GM19043 (cell line): ENCODE data around the gene SHISA7.
A peak's percentile ranks its signal among the peaks of the same experiment; 100 is the strongest.

Experiments
- ATAC-seq: cut with Tn5 transposase; IDR thresholded peaks from one replicate; pipeline ENCODE4 v1.9.1; 2021; ENCODE audit warnings: low read depth; ENCODE audit not compliant: unreplicated experiment

Gene SHISA7

GRCh38 chr19:55482156-55482961 lies 39.3 kb upstream of the SHISA7 start:
- ATAC-seq: no peak

- no peak for ATAC-seq
Measured at GRCh38 chr19:55481794-55482155, 38.7 kb upstream of the SHISA7 start.

- no peak for ATAC-seq
Measured at GRCh38 chr19:55481148-55481793, 38.2 kb upstream of the SHISA7 start.

GRCh38 chr19:55479451-55480230 lies 36.5 kb upstream of the SHISA7 start:
- ATAC-seq: no peak

GRCh38 chr19:55479045-55479444 lies 35.9 kb upstream of the SHISA7 start:
- ATAC-seq: no peak

GRCh38 chr19:55478364-55478763 lies 35.3 kb upstream of the SHISA7 start:
- ATAC-seq: no peak

- ATAC-seq: no peak
Measured at GRCh38 chr19:55477905-55478304, 34.8 kb upstream of the SHISA7 start.

GRCh38 chr19:55476100-55476775 lies 33.1 kb upstream of the SHISA7 start, which contains the start of gene ZNF628:
TSS of gene ZNF628 (plus strand) at chr19:55476617. CDS start at chr19:55479911, 3,294 bp downstream.
- ATAC-seq: peak; percentile 84

GRCh38 chr19:55474269-55475265 lies 31.5 kb upstream of the SHISA7 start:
- ATAC-seq: no peak

- no peak for ATAC-seq
Measured at GRCh38 chr19:55473225-55474012, 30.3 kb upstream of the SHISA7 start.

GRCh38 chr19:55472463-55472862 lies 29.4 kb upstream of the SHISA7 start:
- no peak for ATAC-seq

- no peak for ATAC-seq
Measured at GRCh38 chr19:55471266-55471665, 28.2 kb upstream of the SHISA7 start.

- no peak for ATAC-seq
Measured at GRCh38 chr19:55468054-55468393, 24.9 kb upstream of the SHISA7 start.

GRCh38 chr19:55467236-55468053 lies 24.3 kb upstream of the SHISA7 start:
- no peak for ATAC-seq

GRCh38 chr19:55466241-55466614 lies 23.1 kb upstream of the SHISA7 start:
- ATAC-seq: no peak

GRCh38 chr19:55465460-55466240 lies 22.6 kb upstream of the SHISA7 start:
- ATAC-seq: no peak

GRCh38 chr19:55464662-55465054 lies 21.6 kb upstream of the SHISA7 start, which contains the start of gene C19orf85:
TSS of gene C19orf85 (minus strand) at chr19:55464751. CDS start at chr19:55464554, 197 bp downstream.
- no peak for ATAC-seq
